HG02885 (cell line): ENCODE results near the gene ANKRD33B.
A peak's percentile ranks its signal among the peaks of the same experiment; 100 is the strongest.

Source experiments
- ATAC-seq: cut with Tn5 transposase; IDR thresholded peaks from one replicate; pipeline ENCODE4 v1.9.1; 2021; ENCODE audit warnings: mild to moderate bottlenecking; ENCODE audit not compliant: unreplicated experiment, poor library complexity

Gene ANKRD33B

GRCh38 chr5:10669983-10670382 lies 106.1 kb downstream of the ANKRD33B start:
- ATAC-seq: no peak

GRCh38 chr5:10671041-10672008 lies 107.5 kb downstream of the ANKRD33B start:
- no peak for ATAC-seq

- ATAC-seq: no peak
Measured at GRCh38 chr5:10672146-10673016, 108.5 kb downstream of the ANKRD33B start.

GRCh38 chr5:10673017-10673389 lies 109.1 kb downstream of the ANKRD33B start:
- ATAC-seq: no peak

GRCh38 chr5:10673407-10673806 lies 109.5 kb downstream of the ANKRD33B start:
- no peak for ATAC-seq

GRCh38 chr5:10674096-10674495 lies 110.2 kb downstream of the ANKRD33B start:
- ATAC-seq: no peak

- no peak for ATAC-seq
Measured at GRCh38 chr5:10674582-10674981, 110.7 kb downstream of the ANKRD33B start.

GRCh38 chr5:10675177-10675700 lies 111.4 kb downstream of the ANKRD33B start:
- ATAC-seq: no peak

GRCh38 chr5:10676224-10676623 lies 112.4 kb downstream of the ANKRD33B start:
- ATAC-seq: no peak

- no peak for ATAC-seq
Measured at GRCh38 chr5:10676946-10677345, 113.1 kb downstream of the ANKRD33B start.

GRCh38 chr5:10677533-10677932 lies 113.7 kb downstream of the ANKRD33B start:
- ATAC-seq: no peak

- ATAC-seq: no peak
Measured at GRCh38 chr5:10678244-10678643, 114.4 kb downstream of the ANKRD33B start.

GRCh38 chr5:10679336-10679988 lies 115.6 kb downstream of the ANKRD33B start:
- ATAC-seq: no peak

GRCh38 chr5:10680876-10681481 lies 117.1 kb downstream of the ANKRD33B start:
- no peak for ATAC-seq

- ATAC-seq: no peak
Measured at GRCh38 chr5:10681731-10682679, 118.1 kb downstream of the ANKRD33B start.

GRCh38 chr5:10682801-10683525 lies 119.1 kb downstream of the ANKRD33B start:
- ATAC-seq: no peak

- peak; percentile 68 for ATAC-seq
Measured at GRCh38 chr5:10684303-10685086, 120.6 kb downstream of the ANKRD33B start.
